GM12875 (cell line): Measurements from ENCODE around the gene SMPD3.

Experiments used
- H3K4me3 ChIP-seq: one replicate; pipeline ENCODE4 v1.5.1; 2011; ENCODE audit warnings: low read depth, low read length, control low read depth
- CTCF ChIP-seq: IDR thresholded peaks from 2 replicates; pipeline ENCODE4 v1.5.1; 2011; ENCODE audit warnings: low read depth, mild to moderate bottlenecking, control low read depth, inconsistent platforms, low read length, moderate library complexity, borderline replicate concordance; ENCODE audit not compliant: insufficient read depth

Gene SMPD3

GRCh38 chr16:68490829-68491575 is 42.7 kb upstream of the SMPD3 start:
- no peak for TF ChIP-seq CTCF
- H3K4me3 ChIP-seq, result no peak overlapping the region

GRCh38 chr16:68490358-68490757 is 42.0 kb upstream of the SMPD3 start:
- no peak for TF ChIP-seq CTCF
- H3K4me3 ChIP-seq, result no peak overlapping the region

- TF ChIP-seq CTCF, result no peak
- H3K4me3 ChIP-seq, result no peak overlapping the region
Observed at GRCh38 chr16:68488554-68488953, 40.2 kb upstream of the SMPD3 start.

GRCh38 chr16:68487669-68488068 is 39.4 kb upstream of the SMPD3 start:
- no peak overlapping the region for H3K4me3 ChIP-seq
- TF ChIP-seq CTCF, result no peak

GRCh38 chr16:68487203-68487514 is 38.9 kb upstream of the SMPD3 start:
- H3K4me3 ChIP-seq, result no peak overlapping the region
- TF ChIP-seq CTCF, result no peak

GRCh38 chr16:68486502-68487202 is 38.3 kb upstream of the SMPD3 start:
- H3K4me3 ChIP-seq, result no peak overlapping the region
- no peak for TF ChIP-seq CTCF

- H3K4me3 ChIP-seq, result no peak overlapping the region
- no peak for TF ChIP-seq CTCF
Observed at GRCh38 chr16:68481636-68482035, 33.3 kb upstream of the SMPD3 start.
